GM23338 (cell line): Measurements from ENCODE around the gene DRD4. TPM values are rescaled to one million over a fixed set of nuclear protein-coding genes. Genes with fewer than 3 reads are reported as not detected.

ENCODE experiments used
- CREB1 ChIP-seq: fragments of 250-450 bp; sonication (Bioruptor Pico); IDR thresholded peaks from 2 replicates; pipeline ENCODE4 v1.5.0; 2020; ENCODE audit warnings: low read depth, mild to moderate bottlenecking, moderate library complexity
- CTCF ChIP-seq, 2 experiments: fragments of 200-600 bp in 1 of 2; sonication (generic) in 1 of 2; conservative IDR thresholded peaks; 2 replicates each; pipeline versions ENCODE4 v1.5.1 to v1.6.1; 2016 to 2017; ENCODE audit warnings: antibody characterized with exemption in 2 of 2, low read depth in 2 of 2, mild to moderate bottlenecking in 2 of 2, moderate library complexity in 1 of 2
- ETS1 ChIP-seq: IDR thresholded peaks from 2 replicates; pipeline ENCODE4 v1.6.1; 2016; ENCODE audit warnings: antibody characterized with exemption
- EZH2 ChIP-seq: fragments of 200-600 bp; sonication (generic); IDR thresholded peaks from one replicate; pipeline ENCODE4 v1.8.0; 2017; ENCODE audit warnings: antibody characterized with exemption, mild to moderate bottlenecking, low read depth; ENCODE audit not compliant: unreplicated experiment
- EZH2phosphoT487 ChIP-seq: fragments of 200-600 bp; sonication (generic); IDR thresholded peaks from one replicate; pipeline ENCODE4 v1.8.1; 2018; ENCODE audit warnings: antibody characterized with exemption; ENCODE audit not compliant: unreplicated experiment
- JUNB ChIP-seq: IDR thresholded peaks from one replicate; pipeline ENCODE4 v1.6.1; 2016; ENCODE audit warnings: antibody characterized with exemption; ENCODE audit not compliant: unreplicated experiment
- NANOG ChIP-seq: IDR thresholded peaks from 2 replicates; pipeline ENCODE4 v1.6.1; 2016; ENCODE audit warnings: antibody characterized with exemption, borderline replicate concordance
- POLR2AphosphoS5 ChIP-seq: IDR thresholded peaks from 2 replicates; pipeline ENCODE4 v1.6.1; 2016; ENCODE audit warnings: antibody characterized with exemption, low read depth
- STAT1 ChIP-seq: IDR thresholded peaks from one replicate; pipeline ENCODE4 v1.6.1; 2016; ENCODE audit warnings: antibody characterized with exemption; ENCODE audit not compliant: unreplicated experiment
- ZNF114 ChIP-seq: fragments of 250-450 bp; sonication (Bioruptor Pico); IDR thresholded peaks from 2 replicates; pipeline ENCODE4 v1.5.0; 2020; ENCODE audit warnings: mild to moderate bottlenecking, moderate library complexity
- ZNF331 ChIP-seq: fragments of 250-450 bp; sonication (Bioruptor Pico); IDR thresholded peaks from 2 replicates; pipeline ENCODE4 v1.5.0; 2020; ENCODE audit warnings: low read depth, mild to moderate bottlenecking, moderate library complexity
- ZNF462 ChIP-seq: fragments of 250-450 bp; sonication (Bioruptor Pico); IDR thresholded peaks from 2 replicates; pipeline ENCODE4 v1.5.0; 2020; ENCODE audit warnings: mild to moderate bottlenecking, moderate library complexity
- polyA plus RNA-seq: library from polyadenylated mRNA; unstranded; fragments of >200 nt; fragmentation: Nextera tagmentation; extraction: Ambion mirVana; gene quantifications from 2 replicates; pipeline ENCODE4 v1.2.1, GENCODE V29; 2016
- total RNA-seq: library from RNA; depleted of rRNA; stranded (reverse); fragments of >200 nt; shearing (Covaris generic); gene quantifications from 2 replicates; pipeline ENCODE4 v1.2.3, GENCODE V29; 2014

Gene DRD4
- total and polyA plus RNA-seq, 2 experiments from 2014 or later: 1.0 to 1.8 TPM

DNA sequence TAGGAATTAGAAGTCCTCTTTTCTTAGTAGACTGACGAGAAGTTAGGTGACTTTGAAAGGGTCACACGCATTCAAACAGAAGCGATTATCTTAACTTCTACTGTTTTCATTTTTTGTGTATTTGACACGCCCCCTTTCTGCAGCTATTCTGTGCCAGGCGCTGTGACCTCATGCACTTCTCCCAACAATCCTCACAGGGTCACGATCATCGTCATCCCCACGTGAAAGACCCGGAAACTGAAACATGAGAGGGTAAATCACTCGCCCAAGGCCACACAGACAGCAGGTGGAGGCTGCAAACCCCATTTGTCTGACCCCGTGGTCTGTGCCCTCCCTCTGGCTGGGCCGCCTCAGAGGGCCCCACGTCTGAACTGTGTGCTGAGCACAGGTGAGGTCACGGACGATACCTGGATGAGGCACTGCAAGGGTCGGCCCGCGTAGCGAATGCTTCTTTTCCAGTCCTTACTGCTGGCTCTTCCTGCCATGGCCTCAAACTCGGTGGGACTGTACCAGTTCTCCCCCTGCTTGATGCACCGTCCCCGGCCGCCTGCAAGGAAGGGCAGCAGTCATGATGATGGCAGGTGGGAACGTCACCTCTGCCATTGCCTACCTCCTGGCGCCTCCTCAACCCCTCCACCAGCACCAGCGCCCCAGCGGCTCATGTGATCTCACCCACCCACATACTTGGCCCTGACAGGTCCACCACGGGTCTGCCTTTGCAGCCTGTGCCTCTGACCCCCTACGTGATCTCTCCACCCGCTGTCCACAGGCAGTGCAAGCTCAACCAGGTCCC, 49.6 kb downstream of the DRD4 start (continued):
- TF ChIP-seq ZNF462 (CRISPR knock-in tag) (no peak), CTCF (conservative IDR thresholded peaks at IDR 0.05; ENCODE audit: low read depth in 2 of 2) (no peak), JUNB (no peak), NANOG (no peak), CREB1 (CRISPR knock-in tag) (no peak), STAT1 (no peak), ZNF331 (CRISPR knock-in tag) (no peak), EZH2 (no peak), ETS1 (no peak), POLR2AphosphoS5 (no peak), EZH2phosphoT487 (no peak), ZNF114 (no peak)
